ENCODE measurements around the gene FAM221B. TPM values are rescaled to one million over a fixed set of nuclear protein-coding genes. Genes with fewer than 3 reads are reported as not detected.

Gene FAM221B
- total RNA-seq, 4 donors from 2014 or later = 0.14 TPM; not detected in 3

DNA sequence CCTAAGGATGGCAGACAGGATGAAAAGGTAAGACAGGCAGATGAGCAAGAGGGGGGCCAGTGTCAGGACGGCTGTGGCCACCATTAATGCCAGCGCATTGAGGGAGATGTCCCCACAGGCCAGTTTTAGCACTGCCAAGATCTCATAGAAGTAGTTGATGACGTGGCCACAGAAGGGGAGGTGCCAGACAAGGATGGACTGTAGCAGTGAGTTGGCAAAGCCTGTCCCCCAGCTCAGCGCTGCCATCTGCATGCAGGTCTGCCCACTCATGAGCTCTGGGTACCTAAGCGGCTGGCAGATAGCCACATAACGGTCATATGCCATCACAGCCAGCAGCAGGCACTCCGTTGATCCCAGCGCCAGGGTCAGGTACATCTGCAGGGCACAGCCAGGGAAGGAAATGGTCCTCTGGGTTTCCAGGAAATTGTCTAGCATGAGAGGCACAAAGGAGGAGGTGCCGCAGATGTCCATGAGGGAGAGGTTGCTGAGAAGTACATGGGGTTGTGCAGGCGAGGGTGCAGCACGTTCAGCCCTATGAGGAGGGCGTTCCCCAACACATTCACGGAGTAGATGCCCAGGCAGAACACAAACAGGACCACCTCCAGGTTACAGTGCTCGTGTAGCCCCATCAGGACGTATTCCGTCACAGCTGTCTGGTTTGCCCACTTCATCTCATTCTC lies 30.9 kb upstream of the FAM221B start:
- TF ChIP-seq, protein P1, sequence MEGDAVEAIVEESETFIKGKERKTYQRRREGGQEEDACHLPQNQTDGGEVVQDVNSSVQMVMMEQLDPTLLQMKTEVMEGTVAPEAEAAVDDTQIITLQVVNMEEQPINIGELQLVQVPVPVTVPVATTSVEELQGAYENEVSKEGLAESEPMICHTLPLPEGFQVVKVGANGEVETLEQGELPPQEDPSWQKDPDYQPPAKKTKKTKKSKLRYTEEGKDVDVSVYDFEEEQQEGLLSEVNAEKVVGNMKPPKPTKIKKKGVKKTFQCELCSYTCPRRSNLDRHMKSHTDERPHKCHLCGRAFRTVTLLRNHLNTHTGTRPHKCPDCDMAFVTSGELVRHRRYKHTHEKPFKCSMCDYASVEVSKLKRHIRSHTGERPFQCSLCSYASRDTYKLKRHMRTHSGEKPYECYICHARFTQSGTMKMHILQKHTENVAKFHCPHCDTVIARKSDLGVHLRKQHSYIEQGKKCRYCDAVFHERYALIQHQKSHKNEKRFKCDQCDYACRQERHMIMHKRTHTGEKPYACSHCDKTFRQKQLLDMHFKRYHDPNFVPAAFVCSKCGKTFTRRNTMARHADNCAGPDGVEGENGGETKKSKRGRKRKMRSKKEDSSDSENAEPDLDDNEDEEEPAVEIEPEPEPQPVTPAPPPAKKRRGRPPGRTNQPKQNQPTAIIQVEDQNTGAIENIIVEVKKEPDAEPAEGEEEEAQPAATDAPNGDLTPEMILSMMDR (IDR thresholded peaks at IDR 0.05) = no peak
- TF ChIP-seq EP300 (IDR thresholded peaks at IDR 0.05; ENCODE audit: low read depth) = no peak
- TF ChIP-seq POLR2A (IDR thresholded peaks at IDR 0.05) = no peak
- no peak for TF ChIP-seq POLR2AphosphoS5 (IDR thresholded peaks at IDR 0.05)
- intact Hi-C loops (cut with DNase I; ENCODE audit: low total_unique reads) (no loop called here), in situ Hi-C loops (cut with MboI; ENCODE audit: low pct_ligation_motif_present in 1 of 4, low pct_unique_long_range_greater_than_20kb in 1 of 4, low sequenced_read_pairs in 3 of 4) (no loop called here)
- WGBS, 2 donors (ENCODE audit: low coverage in 1 of 2) = 59% methylated on average over 16 of the region's 16 CpGs; no CpG with 5 or more reads in 1 of the 2 donors
- H3K4me1 ChIP-seq = no peaks in the 10 kb centered on the region
- no peak overlapping the region for H3K4me3 ChIP-seq
- no peak overlapping the region for H3K27ac ChIP-seq
- H3K36me3 ChIP-seq = no peaks in the 10 kb centered on the region
- H3K9me3 ChIP-seq = no peaks in the 10 kb centered on the region
- no peak for DNase-seq
- H3K27me3 ChIP-seq = peaks cover 22% of the 10 kb centered on the region

DNA sequence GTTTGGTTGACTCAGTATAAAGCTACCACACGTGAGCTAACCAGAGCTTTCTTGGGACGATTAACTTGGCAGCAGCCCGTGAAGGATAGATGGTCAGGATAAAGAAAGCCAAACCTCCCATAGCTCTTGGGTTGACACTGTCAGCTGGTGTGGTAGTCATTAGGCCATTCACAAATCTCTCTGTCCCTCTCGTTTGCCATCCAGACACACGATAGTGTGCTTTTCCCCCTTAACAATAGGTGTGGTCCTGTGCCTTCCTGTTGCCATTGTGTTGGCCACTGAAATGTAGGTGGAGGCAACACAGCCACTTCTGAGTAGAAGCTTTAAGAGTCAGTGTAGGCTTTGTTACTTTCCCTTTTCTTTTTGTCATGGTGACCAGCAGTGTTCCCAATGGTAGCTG lies 29.9 kb upstream of the FAM221B start:
- in situ Hi-C loops (cut with MboI; ENCODE audit: low pct_ligation_motif_present in 1 of 4, low pct_unique_long_range_greater_than_20kb in 1 of 4, low sequenced_read_pairs in 3 of 4) = no loop called here
- Histone ChIP-seq H3K4me1 (no peaks in the 10 kb centered on the region), H3K27me3 (peaks cover 22% of the 10 kb centered on the region), H3K27ac (no peak overlapping the region), H3K9me3 (no peaks in the 10 kb centered on the region), H3K36me3 (no peaks in the 10 kb centered on the region), H3K4me3 (no peak overlapping the region)
- WGBS, 2 donors (ENCODE audit: low coverage in 1 of 2) = 60 to 73% methylated on average over 3 to 5 of the region's 5 CpGs
- intact Hi-C loops (cut with DNase I; ENCODE audit: low total_unique reads) = no loop called here
- TF ChIP-seq EP300 (IDR thresholded peaks at IDR 0.05; ENCODE audit: low read depth) = no peak
- TF ChIP-seq, protein P1 (IDR thresholded peaks at IDR 0.05) = no peak
- TF ChIP-seq POLR2AphosphoS5 (IDR thresholded peaks at IDR 0.05) = no peak
- no peak for TF ChIP-seq POLR2A (IDR thresholded peaks at IDR 0.05)
- DNase-seq = no peak

DNA sequence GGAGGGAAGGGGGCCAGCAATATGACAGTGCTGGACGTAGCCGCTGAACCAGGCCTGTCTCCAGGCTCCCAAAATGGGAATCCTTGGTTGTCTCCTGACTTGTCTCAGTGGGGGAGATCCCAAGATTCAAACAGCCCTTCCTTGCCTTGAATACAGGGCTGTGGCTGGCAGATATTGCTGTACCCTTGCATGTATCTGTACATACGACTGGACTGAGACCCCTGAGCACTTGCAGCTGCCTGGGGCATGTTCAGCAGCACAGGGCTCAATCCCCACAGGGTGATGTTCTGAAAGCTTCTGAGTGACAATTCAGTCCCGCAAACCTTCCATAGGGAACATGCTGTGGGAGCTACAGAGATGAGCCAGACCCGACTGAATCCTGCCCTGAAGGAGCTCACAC lies 28.4 kb upstream of the FAM221B start:
- TF ChIP-seq, protein P1 (IDR thresholded peaks at IDR 0.05) = no peak
- Histone ChIP-seq H3K9me3 (no peaks in the 10 kb centered on the region), H3K4me3 (no peak overlapping the region), H3K27me3 (peaks cover 11% of the 10 kb centered on the region), H3K27ac (no peak overlapping the region), H3K4me1 (no peaks in the 10 kb centered on the region), H3K36me3 (no peaks in the 10 kb centered on the region)
- WGBS, 2 donors (ENCODE audit: low coverage in 1 of 2) = 83% methylated on average over 5 of the region's 5 CpGs; no CpG with 5 or more reads in 1 of the 2 donors
- DNase-seq = no peak
- in situ Hi-C loops (cut with MboI; ENCODE audit: low pct_ligation_motif_present in 1 of 4, low pct_unique_long_range_greater_than_20kb in 1 of 4, low sequenced_read_pairs in 3 of 4) (no loop called here), intact Hi-C loops (cut with DNase I; ENCODE audit: low total_unique reads) (no loop called here)

DNA sequence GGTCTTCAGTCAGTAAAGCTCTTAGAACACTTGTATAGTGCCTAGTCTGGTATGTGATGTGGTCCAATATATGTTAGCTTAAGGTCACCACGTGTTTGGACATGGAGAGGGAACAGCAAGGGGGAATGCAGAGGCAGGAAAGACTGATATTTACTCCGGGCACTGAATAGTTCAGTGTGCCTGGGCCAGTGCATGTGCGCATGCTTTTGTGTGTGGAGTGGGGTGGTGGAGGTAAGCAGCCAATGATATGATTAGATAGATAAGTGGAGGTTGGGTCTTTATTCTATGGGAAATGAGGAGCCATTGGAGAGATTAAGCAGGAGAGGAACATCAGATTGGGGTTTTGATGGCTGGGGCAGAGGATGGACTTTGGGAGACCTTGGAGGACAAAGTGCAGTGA lies 27.7 kb upstream of the FAM221B start:
- H3K36me3 ChIP-seq = no peaks in the 10 kb centered on the region
- in situ Hi-C loops (cut with MboI; ENCODE audit: low pct_ligation_motif_present in 1 of 4, low pct_unique_long_range_greater_than_20kb in 1 of 4, low sequenced_read_pairs in 3 of 4) = no loop called here
- H3K4me1 ChIP-seq = no peaks in the 10 kb centered on the region
- TF ChIP-seq, protein P1 (IDR thresholded peaks at IDR 0.05) = no peak
- no peak for TF ChIP-seq POLR2AphosphoS5 (IDR thresholded peaks at IDR 0.05)
- TF ChIP-seq POLR2A (IDR thresholded peaks at IDR 0.05) = no peak
- intact Hi-C loops (cut with DNase I; ENCODE audit: low total_unique reads) = no loop called here
- no peak overlapping the region for H3K27ac ChIP-seq
- no peak overlapping the region for H3K4me3 ChIP-seq
- no peaks in the 10 kb centered on the region for H3K9me3 ChIP-seq
- WGBS, 2 donors (ENCODE audit: low coverage in 1 of 2) = 75 to 84% methylated on average over 3 of the region's 3 CpGs
- DNase-seq = no peak
- H3K27me3 ChIP-seq = peaks cover 6% of the 10 kb centered on the region

All from transverse colon (tissue), 4 donors.